ENCODE results near the gene LACTB. TPM values are rescaled to one million over a fixed set of nuclear protein-coding genes. Genes with fewer than 3 reads are reported as not detected.

The LACTB gene
- total RNA-seq, 1 experiment from 2014 or later, result 17.2 TPM

DNA sequence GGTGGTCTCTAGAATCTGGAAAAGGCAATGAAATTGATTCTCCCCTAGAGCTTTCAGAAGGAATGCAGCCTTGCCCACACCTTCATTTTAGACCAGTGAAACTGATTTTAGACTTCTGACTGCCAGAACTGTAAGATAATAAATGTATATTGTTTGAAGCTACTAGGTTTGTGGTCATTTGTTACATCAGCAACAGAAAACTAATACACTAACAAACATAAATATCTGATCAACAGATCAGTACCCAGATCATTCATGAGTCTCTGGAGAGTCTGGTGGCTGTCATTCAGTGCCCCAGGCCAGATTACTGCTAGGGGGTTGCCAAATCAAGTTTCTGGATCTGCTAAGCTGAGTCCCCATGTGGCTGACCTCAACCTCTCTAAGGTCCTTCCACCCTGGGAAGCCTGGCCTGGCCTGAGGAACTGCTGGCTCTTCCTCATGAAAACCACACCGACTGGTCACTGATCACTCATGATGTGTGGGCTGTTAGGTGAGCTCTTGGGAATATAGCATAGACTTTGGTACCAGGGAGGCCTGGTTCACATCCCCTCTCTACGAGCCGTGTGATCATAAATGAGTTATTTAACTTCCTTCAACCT, 11.1 kb upstream of the LACTB start (continued):
- TF ChIP-seq, protein P1, sequence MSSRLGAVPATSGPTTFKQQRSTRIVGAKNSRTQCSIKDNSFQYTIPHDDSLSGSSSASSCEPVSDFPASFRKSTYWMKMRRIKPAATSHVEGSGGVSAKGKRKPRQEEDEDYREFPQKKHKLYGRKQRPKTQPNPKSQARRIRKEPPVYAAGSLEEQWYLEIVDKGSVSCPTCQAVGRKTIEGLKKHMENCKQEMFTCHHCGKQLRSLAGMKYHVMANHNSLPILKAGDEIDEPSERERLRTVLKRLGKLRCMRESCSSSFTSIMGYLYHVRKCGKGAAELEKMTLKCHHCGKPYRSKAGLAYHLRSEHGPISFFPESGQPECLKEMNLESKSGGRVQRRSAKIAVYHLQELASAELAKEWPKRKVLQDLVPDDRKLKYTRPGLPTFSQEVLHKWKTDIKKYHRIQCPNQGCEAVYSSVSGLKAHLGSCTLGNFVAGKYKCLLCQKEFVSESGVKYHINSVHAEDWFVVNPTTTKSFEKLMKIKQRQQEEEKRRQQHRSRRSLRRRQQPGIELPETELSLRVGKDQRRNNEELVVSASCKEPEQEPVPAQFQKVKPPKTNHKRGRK (CRISPR knock-in tag; IDR thresholded peaks at IDR 0.05; ENCODE audit: borderline replicate concordance), result no peak
- TF ChIP-seq ZNF219 (CRISPR knock-in tag; IDR thresholded peaks at IDR 0.05; ENCODE audit: borderline replicate concordance), result no peak
- TF ChIP-seq GRHL2 (CRISPR knock-in tag; IDR thresholded peaks at IDR 0.05; ENCODE audit: insufficient replicate concordance, severe bottlenecking), result no peak
- TF ChIP-seq SMAD4 (CRISPR knock-in tag; IDR thresholded peaks at IDR 0.05), result no peak

DNA sequence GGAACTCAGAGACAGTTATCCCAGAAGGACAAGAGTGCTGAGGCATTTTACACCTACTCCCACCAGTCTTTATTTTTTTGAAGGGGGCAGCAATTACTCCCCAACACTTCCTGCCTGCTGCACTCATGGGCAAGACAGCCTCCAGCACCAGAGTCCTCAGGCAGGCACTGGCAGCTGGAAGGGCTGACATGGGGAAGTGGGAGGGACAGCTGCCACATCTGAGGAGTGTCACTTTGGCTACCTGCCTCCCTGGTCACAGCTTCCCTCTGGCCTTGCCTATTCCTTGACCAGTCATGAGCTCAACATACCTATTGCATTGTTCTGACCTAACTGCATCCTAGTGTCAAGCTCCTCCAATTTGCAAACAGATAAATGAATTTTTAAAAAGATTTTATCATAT, 10.2 kb upstream of the LACTB start:
- ChIA-PET POLR2A (no interaction called here), CTCF (no interaction called here)
- Mint-ChIP-seq H3K4me1 (no peaks in the 10 kb centered on the region), H3K9me3 (no peaks in the 10 kb centered on the region), H3K27ac (no peak overlapping the region), H3K4me3 (no peak overlapping the region), H3K27me3 (ENCODE audit: low read depth) (no peaks in the 10 kb centered on the region; the same call in 1 of the 2 replicates), H3K36me3 (no peaks in the 10 kb centered on the region)
- ATAC-seq (no peak), DNase-seq (ENCODE audit: low spot score) (no peak)
- TF ChIP-seq ZNF396 (CRISPR knock-in tag; IDR thresholded peaks at IDR 0.05; ENCODE audit: borderline replicate concordance) (no peak), FOXK1 (CRISPR knock-in tag; IDR thresholded peaks at IDR 0.05) (no peak), NR1H2 (CRISPR knock-in tag; IDR thresholded peaks at IDR 0.05) (no peak), NR2C2 (CRISPR knock-in tag; IDR thresholded peaks at IDR 0.05) (no peak), OVOL2 (CRISPR knock-in tag; IDR thresholded peaks at IDR 0.05; ENCODE audit: borderline replicate concordance) (no peak), KAT7 (CRISPR knock-in tag; IDR thresholded peaks at IDR 0.05; ENCODE audit: borderline replicate concordance) (no peak), GRHL2 (CRISPR knock-in tag; IDR thresholded peaks at IDR 0.05; ENCODE audit: insufficient replicate concordance, severe bottlenecking) (no peak), ESRRA (CRISPR knock-in tag; IDR thresholded peaks at IDR 0.05; ENCODE audit: borderline replicate concordance) (no peak), MXD4 (CRISPR knock-in tag; IDR thresholded peaks at IDR 0.05; ENCODE audit: borderline replicate concordance) (no peak), ZBTB21 (CRISPR knock-in tag; IDR thresholded peaks at IDR 0.05; ENCODE audit: borderline replicate concordance) (no peak), GABPB1 (CRISPR knock-in tag; IDR thresholded peaks at IDR 0.05) (no peak)
- TF ChIP-seq, protein P2, sequence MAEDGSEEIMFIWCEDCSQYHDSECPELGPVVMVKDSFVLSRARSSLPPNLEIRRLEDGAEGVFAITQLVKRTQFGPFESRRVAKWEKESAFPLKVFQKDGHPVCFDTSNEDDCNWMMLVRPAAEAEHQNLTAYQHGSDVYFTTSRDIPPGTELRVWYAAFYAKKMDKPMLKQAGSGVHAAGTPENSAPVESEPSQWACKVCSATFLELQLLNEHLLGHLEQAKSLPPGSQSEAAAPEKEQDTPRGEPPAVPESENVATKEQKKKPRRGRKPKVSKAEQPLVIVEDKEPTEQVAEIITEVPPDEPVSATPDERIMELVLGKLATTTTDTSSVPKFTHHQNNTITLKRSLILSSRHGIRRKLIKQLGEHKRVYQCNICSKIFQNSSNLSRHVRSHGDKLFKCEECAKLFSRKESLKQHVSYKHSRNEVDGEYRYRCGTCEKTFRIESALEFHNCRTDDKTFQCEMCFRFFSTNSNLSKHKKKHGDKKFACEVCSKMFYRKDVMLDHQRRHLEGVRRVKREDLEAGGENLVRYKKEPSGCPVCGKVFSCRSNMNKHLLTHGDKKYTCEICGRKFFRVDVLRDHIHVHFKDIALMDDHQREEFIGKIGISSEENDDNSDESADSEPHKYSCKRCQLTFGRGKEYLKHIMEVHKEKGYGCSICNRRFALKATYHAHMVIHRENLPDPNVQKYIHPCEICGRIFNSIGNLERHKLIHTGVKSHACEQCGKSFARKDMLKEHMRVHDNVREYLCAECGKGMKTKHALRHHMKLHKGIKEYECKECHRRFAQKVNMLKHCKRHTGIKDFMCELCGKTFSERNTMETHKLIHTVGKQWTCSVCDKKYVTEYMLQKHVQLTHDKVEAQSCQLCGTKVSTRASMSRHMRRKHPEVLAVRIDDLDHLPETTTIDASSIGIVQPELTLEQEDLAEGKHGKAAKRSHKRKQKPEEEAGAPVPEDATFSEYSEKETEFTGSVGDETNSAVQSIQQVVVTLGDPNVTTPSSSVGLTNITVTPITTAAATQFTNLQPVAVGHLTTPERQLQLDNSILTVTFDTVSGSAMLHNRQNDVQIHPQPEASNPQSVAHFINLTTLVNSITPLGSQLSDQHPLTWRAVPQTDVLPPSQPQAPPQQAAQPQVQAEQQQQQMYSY (CRISPR knock-in tag; IDR thresholded peaks at IDR 0.05), result no peak
- TF ChIP-seq, protein P3, sequence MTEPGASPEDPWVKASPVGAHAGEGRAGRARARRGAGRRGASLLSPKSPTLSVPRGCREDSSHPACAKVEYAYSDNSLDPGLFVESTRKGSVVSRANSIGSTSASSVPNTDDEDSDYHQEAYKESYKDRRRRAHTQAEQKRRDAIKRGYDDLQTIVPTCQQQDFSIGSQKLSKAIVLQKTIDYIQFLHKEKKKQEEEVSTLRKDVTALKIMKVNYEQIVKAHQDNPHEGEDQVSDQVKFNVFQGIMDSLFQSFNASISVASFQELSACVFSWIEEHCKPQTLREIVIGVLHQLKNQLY (CRISPR knock-in tag; IDR thresholded peaks at IDR 0.05), result no peak

DNA sequence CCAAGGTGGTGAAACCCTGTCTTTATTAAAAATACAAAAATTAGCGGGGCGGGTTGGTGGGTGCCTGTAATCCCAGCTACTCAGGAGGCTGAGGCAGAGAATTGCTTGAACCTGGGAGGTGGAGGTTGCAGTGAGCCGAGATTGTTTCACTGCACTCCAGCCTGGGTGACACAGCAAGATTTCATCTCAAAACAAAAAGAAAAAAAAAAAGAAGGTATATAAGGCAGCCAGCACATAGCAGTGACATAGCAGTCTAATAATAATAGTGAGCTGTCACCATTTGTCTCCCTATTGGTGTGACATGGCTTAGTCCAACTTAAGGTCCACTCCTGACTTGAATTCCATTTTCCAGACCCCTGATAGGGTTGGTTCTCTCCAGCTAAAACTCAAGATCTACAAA, 8.8 kb upstream of the LACTB start:
- POLR2A ChIA-PET, result no interaction called here
- DNase-seq (ENCODE audit: low spot score) (no peak), ATAC-seq (no peak)
- TF ChIP-seq CREB1 (CRISPR knock-in tag; IDR thresholded peaks at IDR 0.05), result no peak
- TF ChIP-seq, protein P4, sequence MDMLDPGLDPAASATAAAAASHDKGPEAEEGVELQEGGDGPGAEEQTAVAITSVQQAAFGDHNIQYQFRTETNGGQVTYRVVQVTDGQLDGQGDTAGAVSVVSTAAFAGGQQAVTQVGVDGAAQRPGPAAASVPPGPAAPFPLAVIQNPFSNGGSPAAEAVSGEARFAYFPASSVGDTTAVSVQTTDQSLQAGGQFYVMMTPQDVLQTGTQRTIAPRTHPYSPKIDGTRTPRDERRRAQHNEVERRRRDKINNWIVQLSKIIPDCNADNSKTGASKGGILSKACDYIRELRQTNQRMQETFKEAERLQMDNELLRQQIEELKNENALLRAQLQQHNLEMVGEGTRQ (CRISPR knock-in tag; IDR thresholded peaks at IDR 0.05), result no peak
- no peak for TF ChIP-seq EMX1 (CRISPR knock-in tag; IDR thresholded peaks at IDR 0.05)
- no peak for TF ChIP-seq ZNF423 (CRISPR knock-in tag; IDR thresholded peaks at IDR 0.05)
- TF ChIP-seq, protein P5, sequence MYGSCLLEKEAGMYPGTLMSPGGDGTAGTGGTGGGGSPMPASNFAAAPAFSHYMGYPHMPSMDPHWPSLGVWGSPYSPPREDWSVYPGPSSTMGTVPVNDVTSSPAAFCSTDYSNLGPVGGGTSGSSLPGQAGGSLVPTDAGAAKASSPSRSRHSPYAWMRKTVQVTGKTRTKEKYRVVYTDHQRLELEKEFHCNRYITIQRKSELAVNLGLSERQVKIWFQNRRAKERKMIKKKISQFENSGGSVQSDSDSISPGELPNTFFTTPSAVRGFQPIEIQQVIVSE (CRISPR knock-in tag; IDR thresholded peaks at IDR 0.05; ENCODE audit: borderline replicate concordance), result no peak
- no peak for TF ChIP-seq ZNF263 (CRISPR knock-in tag; IDR thresholded peaks at IDR 0.05; ENCODE audit: low read depth)
- Mint-ChIP-seq H3K9me3 (no peaks in the 10 kb centered on the region), H3K4me1 (no peaks in the 10 kb centered on the region), H3K4me3 (no peak overlapping the region), H3K36me3 (no peaks in the 10 kb centered on the region), H3K27ac (no peak overlapping the region), H3K27me3 (ENCODE audit: low read depth) (no peaks in the 10 kb centered on the region; the same call in 1 of the 2 replicates)
- CTCF ChIA-PET, result no interaction called here
